Measurements from ENCODE around the gene SYNJ2. TPM values are rescaled to one million over a fixed set of nuclear protein-coding genes. Genes with fewer than 3 reads are reported as not detected.

Gene SYNJ2
- total RNA-seq, 1 experiment from 2014 or later: 70.0 TPM

- Histone ChIP-seq H3K4me1 (ENCODE audit: control insufficient read depth, insufficient read depth, low read length) (no peaks in the 10 kb centered on the region), H3K9me3 (ENCODE audit: control insufficient read depth, insufficient read depth, low read depth, low read length) (no peaks in the 10 kb centered on the region), H3K27ac (ENCODE audit: low read length) (no peak overlapping the region), H3K27me3 (ENCODE audit: control insufficient read depth, insufficient read depth, low read length) (no peaks in the 10 kb centered on the region), H3K4me3 (ENCODE audit: low read depth in 2 of 2, low read length in 2 of 2) (no peak overlapping the region), H3K36me3 (ENCODE audit: control insufficient read depth, insufficient read depth, low read length) (peaks cover 18% of the 10 kb centered on the region)
- ChIA-PET CTCF (no interaction called here), POLR2A (no interaction called here)
- in situ Hi-C loops (cut with HindIII; ENCODE audit: low pct_unique_long_range_greater_than_20kb, low sequenced_read_pairs) (no loop called here), intact Hi-C loops (cut with micrococcal nuclease; ENCODE audit: unreplicated experiment) (no loop called here)
- ATAC-seq (no peak), DNase-seq (ENCODE audit: low read depth, low spot score) (no peak)
- TF ChIP-seq CTCF (IDR thresholded peaks at IDR 0.05) (no peak), REST (IDR thresholded peaks at IDR 0.05; ENCODE audit: insufficient read depth in 1 of 2, low read depth in 2 of 2, low read length in 1 of 2) (no peak), SIN3A (IDR thresholded peaks at IDR 0.05; ENCODE audit: borderline replicate concordance, insufficient read depth, low read depth, low read length) (no peak), TCF7L2 (IDR thresholded peaks at IDR 0.05; ENCODE audit: low read depth, low read length) (no peak), POLR2AphosphoS5 (IDR thresholded peaks at IDR 0.05; ENCODE audit: low read depth, low read length) (no peak)
- BruUV-seq (replicated peaks): no TSS peak
Observed at GRCh38 chr6:158081657-158081935, 99.9 kb downstream of the SYNJ2 start.

- H3K27ac ChIP-seq (ENCODE audit: low read length): no peak overlapping the region
Observed at GRCh38 chr6:158083455-158084325, 102.0 kb downstream of the SYNJ2 start.

More at GRCh38 chr6:158083455-158084325, 102.0 kb downstream of the SYNJ2 start:
- no peaks in the 10 kb centered on the region for H3K27me3 ChIP-seq (ENCODE audit: control insufficient read depth, insufficient read depth, low read length)
- H3K4me1 ChIP-seq (ENCODE audit: control insufficient read depth, insufficient read depth, low read length): no peaks in the 10 kb centered on the region
- H3K4me3 ChIP-seq (ENCODE audit: low read depth in 2 of 2, low read length in 2 of 2): no peak overlapping the region
- ATAC-seq (no peak), DNase-seq (ENCODE audit: low read depth, low spot score) (no peak)
- in situ Hi-C loops (cut with HindIII; ENCODE audit: low pct_unique_long_range_greater_than_20kb, low sequenced_read_pairs): no loop called here
- no TSS peak for BruUV-seq (replicated peaks)
- TF ChIP-seq CTCF (IDR thresholded peaks at IDR 0.05) (no peak), SIN3A (IDR thresholded peaks at IDR 0.05; ENCODE audit: borderline replicate concordance, insufficient read depth, low read depth, low read length) (no peak), POLR2AphosphoS5 (IDR thresholded peaks at IDR 0.05; ENCODE audit: low read depth, low read length) (no peak), REST (IDR thresholded peaks at IDR 0.05; ENCODE audit: insufficient read depth in 1 of 2, low read depth in 2 of 2, low read length in 1 of 2) (no peak), TCF7L2 (IDR thresholded peaks at IDR 0.05; ENCODE audit: low read depth, low read length) (no peak)
- intact Hi-C loops (cut with micrococcal nuclease; ENCODE audit: unreplicated experiment): no loop called here
- ChIA-PET POLR2A (no interaction called here), CTCF (no interaction called here)
- H3K9me3 ChIP-seq (ENCODE audit: control insufficient read depth, insufficient read depth, low read depth, low read length): no peaks in the 10 kb centered on the region
- H3K36me3 ChIP-seq (ENCODE audit: control insufficient read depth, insufficient read depth, low read length): peaks cover 19% of the 10 kb centered on the region
